Uterus (tissue), 2 donors: ENCODE measurements around the gene MAP4K1.

Experiments
- POLR2A ChIP-seq, 2 donors: fragments of 450-650 bp; IDR thresholded peaks; one replicate each; pipeline ENCODE4 v1.6.1; 2016; ENCODE audit warnings: antibody characterized with exemption in 2 of 2, mild to moderate bottlenecking in 1 of 2, moderate library complexity in 1 of 2
- TF ChIP-seq, protein P1 (sequence below), 4 experiments: fragments of 200-600 bp in 2 of 4; fragments of 450-650 bp in 2 of 4; sonication (generic) in 2 of 4; IDR thresholded peaks; one replicate each; pipeline ENCODE4 v1.5.1; 2016 to 2019; ENCODE audit warnings: antibody characterized with exemption in 4 of 4, mild to moderate bottlenecking in 2 of 4, moderate library complexity in 1 of 4

DNA sequence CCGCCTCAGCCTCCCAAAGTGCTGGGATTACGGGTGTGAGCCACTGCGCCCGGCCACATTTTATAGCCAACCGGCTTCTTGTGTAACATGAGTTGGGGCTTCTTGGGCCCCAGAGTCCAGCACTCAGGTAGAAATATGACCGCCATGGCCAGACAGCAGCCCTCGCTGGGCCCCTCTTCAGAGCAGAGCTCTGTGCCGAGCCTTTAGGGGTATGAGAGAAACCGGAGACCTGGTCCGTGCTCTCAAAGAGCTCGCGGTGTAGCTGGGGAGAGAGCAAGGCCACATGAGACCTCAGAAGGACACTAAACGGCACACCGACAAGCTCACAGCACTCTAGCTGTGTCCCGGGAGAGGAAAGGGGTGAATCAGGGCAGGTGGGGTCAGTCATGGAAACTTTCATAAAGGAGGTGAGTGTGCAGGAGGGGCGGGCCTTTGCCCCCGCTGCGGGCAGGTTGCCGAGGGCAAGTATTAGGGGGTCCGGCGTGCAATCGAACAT lies 45.5 kb upstream of the MAP4K1 start:
- no peak for TF ChIP-seq POLR2A (IDR thresholded peaks at IDR 0.05)
- TF ChIP-seq, protein P1, sequence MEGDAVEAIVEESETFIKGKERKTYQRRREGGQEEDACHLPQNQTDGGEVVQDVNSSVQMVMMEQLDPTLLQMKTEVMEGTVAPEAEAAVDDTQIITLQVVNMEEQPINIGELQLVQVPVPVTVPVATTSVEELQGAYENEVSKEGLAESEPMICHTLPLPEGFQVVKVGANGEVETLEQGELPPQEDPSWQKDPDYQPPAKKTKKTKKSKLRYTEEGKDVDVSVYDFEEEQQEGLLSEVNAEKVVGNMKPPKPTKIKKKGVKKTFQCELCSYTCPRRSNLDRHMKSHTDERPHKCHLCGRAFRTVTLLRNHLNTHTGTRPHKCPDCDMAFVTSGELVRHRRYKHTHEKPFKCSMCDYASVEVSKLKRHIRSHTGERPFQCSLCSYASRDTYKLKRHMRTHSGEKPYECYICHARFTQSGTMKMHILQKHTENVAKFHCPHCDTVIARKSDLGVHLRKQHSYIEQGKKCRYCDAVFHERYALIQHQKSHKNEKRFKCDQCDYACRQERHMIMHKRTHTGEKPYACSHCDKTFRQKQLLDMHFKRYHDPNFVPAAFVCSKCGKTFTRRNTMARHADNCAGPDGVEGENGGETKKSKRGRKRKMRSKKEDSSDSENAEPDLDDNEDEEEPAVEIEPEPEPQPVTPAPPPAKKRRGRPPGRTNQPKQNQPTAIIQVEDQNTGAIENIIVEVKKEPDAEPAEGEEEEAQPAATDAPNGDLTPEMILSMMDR (IDR thresholded peaks at IDR 0.05), result no peak
